ENCODE measurements around the gene TMEM88.
"Not testable (repeated sequence)": the region's sequence is repeated elsewhere in the genome, so short reads cannot be mapped to it uniquely, and the experiment has no call there.

Gene TMEM88

DNA sequence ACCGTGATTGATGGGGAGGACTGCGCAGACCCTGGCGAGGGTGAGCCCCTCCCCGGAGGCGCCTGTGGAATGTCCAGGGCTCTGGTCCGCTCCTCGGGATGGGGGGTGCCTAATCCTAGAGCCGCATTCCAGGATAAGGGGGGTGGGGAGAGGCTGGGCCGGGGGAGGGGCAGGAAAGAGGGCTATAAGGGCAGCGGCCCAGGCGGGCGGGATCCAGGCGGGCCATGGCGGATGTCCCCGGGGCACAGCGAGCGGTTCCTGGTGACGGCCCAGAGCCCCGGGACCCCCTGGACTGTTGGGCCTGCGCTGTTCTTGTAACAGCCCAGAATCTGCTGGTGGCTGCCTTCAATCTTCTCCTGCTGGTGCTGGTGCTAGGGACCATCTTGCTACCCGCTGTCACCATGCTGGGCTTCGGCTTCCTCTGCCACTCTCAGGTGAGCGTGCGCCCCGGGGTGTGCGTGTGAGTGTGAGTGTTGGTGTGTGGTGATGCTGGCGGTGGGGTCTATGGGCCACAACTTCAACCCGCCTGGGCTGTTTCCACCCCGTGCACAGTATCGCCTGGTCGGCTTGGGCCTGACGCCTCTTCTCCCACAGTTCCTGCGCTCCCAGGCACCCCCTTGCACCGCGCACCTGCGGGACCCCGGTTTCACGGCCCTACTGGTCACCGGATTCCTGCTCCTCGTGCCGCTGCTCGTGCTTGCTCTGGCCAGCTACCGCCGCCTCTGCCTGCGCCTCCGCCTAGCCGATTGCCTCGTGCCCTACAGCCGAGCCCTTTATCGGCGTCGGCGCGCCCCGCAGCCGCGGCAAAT lies at the start of gene TMEM88:
TSS of gene TMEM88 (plus strand) at position 216 of the 809 bp plus-strand sequence. CDS start at position 225, 9 bp downstream.
- DNase-seq: no peak

DNA sequence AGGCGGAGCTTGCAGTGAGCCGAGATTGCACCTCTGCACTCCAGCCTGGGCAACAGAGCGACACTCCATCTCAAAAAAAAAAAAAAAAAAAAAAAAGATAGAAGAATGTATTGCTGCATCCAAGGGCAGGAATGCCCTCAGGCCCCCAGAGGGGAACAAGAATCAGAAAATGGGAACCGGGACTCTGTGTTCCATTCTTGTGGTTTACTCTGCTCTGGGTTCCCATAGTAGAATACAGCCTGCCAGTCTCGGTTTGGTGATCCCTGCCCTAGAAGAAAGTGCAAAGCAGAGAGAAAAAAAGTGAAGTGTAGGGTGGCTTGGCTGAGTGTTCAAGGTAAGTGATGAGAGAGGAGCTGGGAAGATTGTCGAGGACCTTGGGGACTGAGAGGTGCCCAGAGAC lies 48.3 kb upstream of the TMEM88 start:
- no peak for DNase-seq

DNA sequence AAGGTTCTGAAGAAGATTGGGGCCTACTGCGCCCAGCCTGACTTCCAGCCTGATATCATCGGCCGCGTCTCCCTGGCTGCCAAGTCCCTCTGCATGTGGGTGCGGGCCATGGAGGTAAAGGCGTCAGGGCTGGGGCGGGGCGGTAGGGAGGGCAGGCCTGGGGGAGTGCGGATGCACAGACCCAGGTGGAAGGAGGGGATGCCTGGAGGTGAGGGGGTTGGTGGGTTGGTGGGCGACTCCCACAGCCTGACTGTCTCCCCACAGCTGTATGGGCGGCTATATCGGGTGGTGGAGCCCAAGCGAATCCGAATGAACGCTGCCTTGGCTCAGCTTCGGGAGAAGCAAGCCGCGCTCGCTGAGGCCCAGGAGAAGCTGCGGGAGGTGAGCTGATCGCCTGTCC lies 47.7 kb upstream of the TMEM88 start:
- no peak for DNase-seq

DNA sequence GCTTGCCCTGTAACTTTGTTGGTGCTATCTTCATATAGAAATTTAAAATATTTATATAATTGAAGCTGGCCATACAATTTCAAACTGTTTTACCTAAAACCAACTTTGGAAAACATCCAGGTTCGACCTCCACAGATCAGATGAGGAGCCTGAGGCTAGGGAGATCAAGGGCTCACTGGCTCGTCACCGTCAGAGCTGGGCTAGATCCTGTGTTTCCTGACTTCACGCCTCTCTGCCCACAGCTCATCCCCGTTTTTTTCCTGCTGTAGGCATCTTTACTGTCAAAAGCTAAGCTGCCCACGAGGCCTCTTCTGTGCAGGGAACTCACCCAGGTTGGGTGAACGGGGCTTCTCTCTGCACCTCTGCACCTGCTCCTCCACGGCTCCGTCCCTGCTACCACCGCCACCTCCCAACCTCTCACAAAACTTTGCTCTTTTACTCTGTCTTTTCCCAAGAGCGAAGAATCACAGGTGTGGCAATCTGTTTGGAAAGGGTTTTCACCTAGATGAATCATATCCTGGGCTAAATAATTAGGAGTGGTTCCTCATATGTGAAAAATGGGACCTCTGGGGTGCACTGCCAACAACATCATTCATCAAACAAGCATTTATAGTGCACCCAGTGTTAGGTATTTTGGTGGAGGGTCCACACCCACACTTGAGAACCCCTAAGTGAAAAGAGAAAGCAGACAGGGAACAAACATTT lies 45.6 kb upstream of the TMEM88 start:
- no peak for DNase-seq

DNA sequence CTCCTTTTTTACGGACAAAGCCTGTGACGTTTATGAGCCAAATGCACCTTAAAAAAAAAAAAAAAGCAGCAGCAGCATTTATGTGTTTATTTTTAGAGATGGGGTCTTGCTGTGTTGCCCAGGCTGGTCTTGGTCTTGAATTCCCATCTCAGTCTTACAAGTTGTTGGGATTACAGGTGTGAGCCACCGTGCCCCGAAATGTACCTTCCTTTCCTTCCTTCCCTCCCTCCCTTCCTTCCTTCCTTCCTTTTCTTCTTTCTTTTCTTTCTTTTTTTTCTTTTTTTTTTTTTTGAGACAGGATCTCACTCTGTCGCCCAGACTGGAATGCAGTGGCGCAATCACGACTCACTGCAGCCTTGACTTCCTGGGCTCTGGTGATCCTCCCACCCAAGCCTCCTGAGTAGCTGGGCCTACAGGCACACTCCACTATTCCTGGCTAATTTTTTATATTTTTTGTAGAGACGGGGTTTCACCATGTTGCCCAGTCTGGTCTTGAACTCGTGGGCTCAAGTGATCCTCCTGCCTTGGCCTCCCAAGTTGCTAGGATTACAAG lies 45.0 kb upstream of the TMEM88 start:
- DNase-seq: not testable (repeated sequence)

- no peak for DNase-seq
Observed at GRCh38 chr17:7811251-7811650, 43.6 kb upstream of the TMEM88 start.

GRCh38 chr17:7814969-7815368 lies 39.9 kb upstream of the TMEM88 start:
- DNase-seq: no peak

GRCh38 chr17:7816926-7817642 lies 37.8 kb upstream of the TMEM88 start:
- no peak for DNase-seq

DNA sequence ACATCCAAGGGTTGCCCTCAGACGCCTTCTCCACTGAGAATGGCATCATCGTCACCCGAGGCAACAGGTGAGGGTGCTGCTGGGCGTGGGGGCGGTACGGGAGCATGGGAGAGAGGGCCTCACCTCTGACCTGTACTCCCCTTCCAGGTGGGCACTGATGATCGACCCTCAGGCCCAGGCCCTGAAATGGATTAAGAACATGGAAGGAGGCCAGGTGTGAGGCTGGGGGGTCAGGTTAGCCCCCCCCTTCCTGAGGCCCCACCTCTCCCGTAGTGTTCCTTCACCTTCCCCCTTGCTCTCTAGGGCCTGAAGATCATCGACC lies 37.3 kb upstream of the TMEM88 start:
- no peak for DNase-seq

DNA sequence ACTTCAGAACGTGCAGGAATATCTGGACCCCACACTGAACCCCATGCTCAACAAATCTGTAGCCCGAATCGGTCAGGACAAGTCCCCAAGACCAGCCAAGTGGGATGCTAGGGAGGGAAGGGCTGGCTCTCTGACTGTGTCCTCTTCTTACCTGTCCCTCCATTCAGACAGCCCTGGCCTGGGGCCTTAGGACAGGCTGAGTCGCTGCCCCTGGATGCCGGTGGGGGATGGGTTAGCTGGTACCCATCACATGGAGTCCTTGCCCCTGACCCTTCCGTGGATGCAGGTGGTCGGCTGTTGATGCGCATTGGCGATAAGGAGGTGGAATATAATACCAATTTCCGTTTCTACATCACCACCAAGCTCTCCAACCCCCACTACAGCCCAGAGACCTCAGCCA lies 36.8 kb upstream of the TMEM88 start:
- no peak for DNase-seq

DNA sequence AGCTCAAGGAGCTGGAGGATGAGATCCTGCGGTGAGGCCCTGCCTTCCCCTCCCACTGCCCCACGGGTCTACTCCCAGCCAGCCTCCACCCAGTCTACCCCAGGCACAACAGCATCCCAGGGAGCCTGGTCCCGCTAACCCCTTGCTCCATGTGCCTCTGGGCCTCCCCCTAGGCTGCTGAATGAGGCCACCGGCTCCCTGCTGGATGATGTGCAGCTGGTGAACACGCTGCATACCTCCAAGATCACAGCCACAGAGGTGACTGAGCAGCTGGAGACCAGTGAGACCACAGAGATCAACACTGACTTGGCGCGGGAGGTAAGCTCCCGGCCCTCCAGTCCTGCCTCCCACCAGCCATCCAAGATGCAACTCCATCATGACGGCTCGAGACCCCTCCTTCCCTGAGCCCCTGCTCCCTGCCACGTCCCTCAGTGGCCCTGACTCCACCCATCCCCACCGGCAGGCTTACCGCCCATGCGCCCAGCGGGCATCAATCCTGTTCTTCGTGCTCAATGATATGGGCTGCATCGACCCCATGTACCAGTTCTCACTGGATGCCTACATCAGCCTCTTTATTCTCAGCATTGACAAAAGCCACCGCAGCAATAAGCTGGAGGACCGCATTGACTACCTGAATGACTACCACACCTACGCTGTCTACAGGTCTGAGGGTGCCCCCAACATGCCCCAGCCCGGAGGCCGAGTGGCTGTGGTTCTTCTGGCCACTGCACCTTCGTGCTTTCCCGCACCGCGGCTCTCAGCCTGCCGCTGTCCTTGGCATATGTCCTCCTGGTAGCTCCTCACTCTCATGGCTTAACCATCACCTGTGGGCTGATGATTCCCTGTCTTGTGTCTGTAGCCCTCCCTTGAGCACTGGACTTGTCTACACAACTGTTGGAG lies 35.9 kb upstream of the TMEM88 start:
- DNase-seq: no peak

GRCh38 chr17:7820231-7820630 lies 34.6 kb upstream of the TMEM88 start:
- no peak for DNase-seq

GRCh38 chr17:7822126-7822525 lies 32.7 kb upstream of the TMEM88 start:
- DNase-seq: no peak

GRCh38 chr17:7823581-7824001 lies 31.3 kb upstream of the TMEM88 start:
- no peak for DNase-seq

GRCh38 chr17:7824021-7824924 lies 30.6 kb upstream of the TMEM88 start:
- DNase-seq: no peak

GRCh38 chr17:7825206-7825990 lies 29.5 kb upstream of the TMEM88 start:
- no peak for DNase-seq

- DNase-seq: no peak
Observed at GRCh38 chr17:7830616-7831015, 24.2 kb upstream of the TMEM88 start.

- no peak for DNase-seq
Observed at GRCh38 chr17:7831233-7831632, 23.6 kb upstream of the TMEM88 start.

- DNase-seq: no peak
Observed at GRCh38 chr17:7832431-7832830, 22.4 kb upstream of the TMEM88 start.

DNA sequence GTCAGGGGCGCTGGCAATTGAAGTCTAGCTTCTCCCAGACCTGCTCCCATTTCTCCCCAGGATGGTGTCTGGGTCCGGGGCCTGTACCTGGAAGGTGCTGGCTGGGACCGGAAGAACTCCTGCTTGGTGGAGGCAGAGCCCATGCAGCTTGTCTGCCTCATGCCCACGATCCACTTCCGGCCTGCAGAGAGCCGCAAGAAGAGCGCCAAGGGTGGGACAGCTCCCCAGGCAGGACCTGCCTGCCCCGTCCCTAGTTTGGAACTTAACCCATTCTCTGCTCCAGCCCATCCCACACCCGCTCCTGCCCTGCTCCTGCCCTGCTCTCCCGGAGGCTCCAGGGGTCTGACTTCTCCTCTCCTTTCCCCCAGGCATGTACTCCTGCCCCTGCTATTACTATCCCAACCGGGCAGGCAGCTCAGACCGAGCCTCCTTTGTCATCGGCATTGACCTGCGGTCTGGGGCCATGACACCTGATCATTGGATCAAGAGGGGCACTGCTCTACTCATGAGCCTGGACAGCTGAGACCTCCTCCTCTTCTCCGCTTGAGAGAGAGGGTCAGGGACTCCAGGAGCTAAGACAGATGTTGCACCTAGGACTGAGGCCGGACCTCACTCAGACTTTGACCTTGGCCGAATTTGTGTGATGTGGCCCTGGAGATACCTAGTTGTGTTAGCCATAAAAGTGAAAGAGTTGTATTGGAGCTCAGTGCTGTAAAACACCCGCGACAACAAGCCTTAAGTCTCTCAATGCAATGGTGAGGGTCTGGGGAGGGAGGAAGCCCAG lies 21.7 kb upstream of the TMEM88 start:
- no peak for DNase-seq

All from NCI-H748 treated with DMSO at 0.1 percent for 48 hours (cell line).